ENCODE results near the gene RNF113B. TPM values are rescaled to one million over a fixed set of nuclear protein-coding genes. Genes with fewer than 3 reads are reported as not detected.
A peak's percentile ranks its signal among the peaks of the same experiment; 100 is the strongest.

The RNF113B gene
- total RNA-seq, 1 donor from 2014 or later = not detected

GRCh38 chr13:98200211-98200878 is 23.3 kb upstream of the RNF113B start:
- DNase-seq (ENCODE audit: low read depth, low spot score) = no peak
- Mint-ChIP-seq H3K27me3 (ENCODE audit: low read depth) (no peaks in the 10 kb centered on the region), H3K9me3 (peaks cover 6% of the 10 kb centered on the region), H3K4me1 (peaks cover 40% of the 10 kb centered on the region), H3K36me3 (ENCODE audit: low read depth) (peaks cover 18% of the 10 kb centered on the region), H3K4me3 (no peak overlapping the region), H3K27ac (ENCODE audit: unreplicated experiment) (peak overlapping the region; percentile 78)
- TF ChIP-seq CTCF (conservative IDR thresholded peaks at IDR 0.05) = no peak

- peak overlapping the region; percentile 7 for H3K27ac Mint-ChIP-seq (ENCODE audit: unreplicated experiment)
These were observed 22.4 kb upstream of the RNF113B start for GRCh38 chr13:98199480-98199879.

GRCh38 chr13:98198683-98199082 is 21.6 kb upstream of the RNF113B start:
- peaks cover 3% of the 10 kb centered on the region for H3K36me3 Mint-ChIP-seq (ENCODE audit: low read depth)
- H3K27me3 Mint-ChIP-seq (ENCODE audit: low read depth) = no peaks in the 10 kb centered on the region
- no peak overlapping the region for H3K4me3 Mint-ChIP-seq
- H3K4me1 Mint-ChIP-seq = peaks cover 40% of the 10 kb centered on the region
- no peaks in the 10 kb centered on the region for H3K9me3 Mint-ChIP-seq
- no peak overlapping the region for H3K27ac Mint-ChIP-seq (ENCODE audit: unreplicated experiment)
- no peak for TF ChIP-seq CTCF (conservative IDR thresholded peaks at IDR 0.05)
- DNase-seq (ENCODE audit: low read depth, low spot score) = no peak

More at GRCh38 chr13:98199480-98199879, 22.4 kb upstream of the RNF113B start:
- Mint-ChIP-seq H3K4me1 (peaks cover 40% of the 10 kb centered on the region), H3K9me3 (peaks cover 3% of the 10 kb centered on the region), H3K27me3 (ENCODE audit: low read depth) (no peaks in the 10 kb centered on the region), H3K36me3 (ENCODE audit: low read depth) (peaks cover 11% of the 10 kb centered on the region), H3K4me3 (peak overlapping the region; percentile 13)
- no peak for DNase-seq (ENCODE audit: low read depth, low spot score)
- TF ChIP-seq CTCF (conservative IDR thresholded peaks at IDR 0.05) = no peak

- H3K4me1 Mint-ChIP-seq = peaks cover 22% of the 10 kb centered on the region
- TF ChIP-seq CTCF (conservative IDR thresholded peaks at IDR 0.05) = no peak
- no peaks in the 10 kb centered on the region for H3K27me3 Mint-ChIP-seq (ENCODE audit: low read depth)
- no peak overlapping the region for H3K4me3 Mint-ChIP-seq
- no peak overlapping the region for H3K27ac Mint-ChIP-seq (ENCODE audit: unreplicated experiment)
- H3K9me3 Mint-ChIP-seq = no peaks in the 10 kb centered on the region
- H3K36me3 Mint-ChIP-seq (ENCODE audit: low read depth) = no peaks in the 10 kb centered on the region
- no peak for DNase-seq (ENCODE audit: low read depth, low spot score)
These were observed 18.2 kb upstream of the RNF113B start for GRCh38 chr13:98195054-98195791.

- no peak overlapping the region for H3K27ac Mint-ChIP-seq (ENCODE audit: unreplicated experiment)
- H3K4me1 Mint-ChIP-seq = peaks cover 29% of the 10 kb centered on the region
- TF ChIP-seq CTCF (conservative IDR thresholded peaks at IDR 0.05) = no peak
- no peak overlapping the region for H3K4me3 Mint-ChIP-seq
- no peaks in the 10 kb centered on the region for H3K9me3 Mint-ChIP-seq
- no peaks in the 10 kb centered on the region for H3K27me3 Mint-ChIP-seq (ENCODE audit: low read depth)
- no peaks in the 10 kb centered on the region for H3K36me3 Mint-ChIP-seq (ENCODE audit: low read depth)
- DNase-seq (ENCODE audit: low read depth, low spot score) = no peak
These were observed 14.9 kb upstream of the RNF113B start for GRCh38 chr13:98192008-98192407.

Data from neural crest cell (in vitro differentiated cells).